ENCODE data around the gene LTBP3.

The LTBP3 gene

GRCh38 chr11:65496304-65497140 lies 61.6 kb downstream of the LTBP3 start:
- peak; percentile 74 for DNase-seq (ENCODE audit: low read depth)

DNA sequence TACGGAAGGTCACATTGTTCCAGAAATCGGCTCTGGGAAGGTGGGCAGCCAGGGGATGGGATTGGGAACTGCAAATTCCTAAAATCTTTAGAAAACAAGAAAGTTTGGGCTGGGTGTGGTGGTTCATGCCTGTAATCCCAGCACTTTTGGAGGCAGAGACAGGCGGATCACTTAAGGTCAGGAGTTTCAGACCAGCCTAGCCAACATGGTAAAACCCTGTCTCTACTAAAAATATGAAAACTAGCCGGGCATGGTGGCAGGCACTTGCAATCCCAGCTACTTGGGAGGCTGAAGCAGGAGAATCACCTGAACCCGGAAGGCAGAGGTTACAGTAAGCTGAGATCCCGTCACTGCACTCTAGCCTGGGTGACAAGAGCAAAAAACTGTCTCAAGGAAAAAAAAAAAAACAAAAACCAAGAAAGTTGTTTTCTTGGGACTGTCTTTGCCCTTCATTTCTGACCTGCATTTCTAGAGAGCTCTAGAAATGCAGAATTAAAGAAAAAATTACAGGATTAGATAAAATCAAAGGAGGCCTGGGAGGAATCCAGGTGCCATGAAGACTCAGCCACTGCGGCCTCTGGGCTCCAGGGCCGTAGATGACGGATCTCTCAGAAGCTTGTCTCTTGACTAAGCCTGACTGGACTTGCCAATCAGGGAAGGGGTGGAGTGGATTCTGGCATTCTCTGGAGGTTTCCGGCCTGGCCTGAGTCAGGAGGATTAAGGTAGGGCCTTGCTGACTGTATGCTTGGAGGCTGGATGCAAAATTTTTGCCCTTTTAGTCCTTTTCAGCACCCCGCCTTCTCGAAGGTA lies 64.6 kb downstream of the LTBP3 start:
- DNase-seq (ENCODE audit: low read depth) = peak; percentile 93

- DNase-seq (ENCODE audit: low read depth) = peak; percentile 91
These were observed 65.4 kb downstream of the LTBP3 start for GRCh38 chr11:65492637-65493366.

- DNase-seq (ENCODE audit: low read depth) = no peak
These were observed 65.8 kb downstream of the LTBP3 start for GRCh38 chr11:65492387-65492636.

DNA sequence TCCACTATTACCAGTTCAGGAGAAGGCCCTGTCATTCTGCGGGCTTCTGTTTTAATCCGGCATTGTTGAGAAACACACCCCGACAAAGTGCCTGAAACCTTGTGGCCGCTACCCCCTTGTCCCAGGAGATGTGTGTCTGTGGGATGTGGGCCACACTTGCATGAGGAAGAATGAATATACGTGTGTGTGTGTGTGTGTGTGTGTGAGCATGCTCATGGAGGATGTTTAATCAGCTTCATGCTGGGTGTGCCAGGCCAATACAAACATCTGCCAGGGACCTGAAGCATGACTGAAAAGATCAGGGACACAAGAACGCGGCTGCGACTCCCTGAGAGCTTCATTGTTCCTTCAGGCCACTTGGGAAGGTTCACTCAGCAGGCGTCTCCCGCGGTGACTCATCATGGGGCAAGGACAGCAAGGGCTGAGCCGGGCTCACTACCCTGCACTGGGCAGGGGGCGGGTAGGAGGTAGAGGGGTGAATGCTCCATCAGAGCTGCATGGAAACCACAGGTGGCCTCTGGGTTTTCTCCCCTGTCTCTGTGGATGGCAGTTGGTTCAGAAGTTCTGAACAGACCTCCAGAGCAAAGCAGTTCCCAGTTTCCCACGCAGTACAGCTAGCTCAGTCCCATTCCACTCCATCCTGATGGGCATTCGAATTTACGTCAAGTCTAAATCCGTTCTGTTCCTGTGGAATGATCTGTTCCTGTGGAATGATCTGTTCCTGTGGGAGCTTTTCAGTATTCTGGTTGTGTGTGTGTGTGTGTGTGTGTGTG lies 66.4 kb downstream of the LTBP3 start:
- peak; percentile 95 for DNase-seq (ENCODE audit: low read depth)

DNA sequence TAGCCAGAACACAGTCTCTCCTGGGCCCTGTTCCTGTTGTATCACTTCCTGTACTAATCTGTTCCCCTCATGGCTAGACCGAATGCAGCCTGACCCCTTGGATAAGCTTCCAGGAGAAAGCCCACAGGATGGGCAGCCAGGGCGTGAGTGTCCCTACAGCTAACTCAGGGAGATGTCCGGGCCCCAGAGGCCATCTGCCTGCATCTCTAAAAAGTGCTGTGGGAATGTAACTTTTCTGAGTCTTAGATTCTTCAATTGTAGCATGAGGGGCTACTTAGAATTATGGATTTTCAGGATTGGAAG lies 67.0 kb downstream of the LTBP3 start:
- DNase-seq (ENCODE audit: low read depth) = peak; percentile 11

GRCh38 chr11:65489706-65490320 lies 68.3 kb downstream of the LTBP3 start:
- DNase-seq (ENCODE audit: low read depth) = peak; percentile 60

GRCh38 chr11:65489035-65489705 lies 69.0 kb downstream of the LTBP3 start:
- peak; percentile 82 for DNase-seq (ENCODE audit: low read depth)

Data from fibroblast of gingiva (primary cell).